HCT116 (cell line): ENCODE data around the gene KLK13. TPM values are rescaled to one million over a fixed set of nuclear protein-coding genes. Genes with fewer than 3 reads are reported as not detected.

Experiments
- ATAC-seq: fragments of 200-7000 bp; cut with Tn5 transposase; 2 replicates; pipeline ENCODE4 v1.9.1; 2020; ENCODE audit warnings: mild to moderate bottlenecking, moderate library complexity
- BruUV-seq: library from RNA; stranded (reverse); fragments of 400-500 nt; replicated peaks from 2 replicates; lab custom pipeline; 2021; lab: Mats Ljungman, UMichigan
- CTCF ChIA-PET: fragments of 300-600 bp; sonication (Branson Sonifier 250); formaldehyde crosslinking; loops from one replicate; lab custom pipeline; 2021; ENCODE audit warnings: antibody characterized with exemption; lab: Charles Lee
- POLR2A ChIA-PET: fragments of 300-600, 350-600 bp; sonication (Branson Sonifier 250); formaldehyde crosslinking; loops from one replicate; lab custom pipeline; 2021; ENCODE audit warnings: antibody characterized with exemption; lab: Charles Lee
- RAD21 ChIA-PET, 2 experiments: fragments of 300-600 bp; sonication (Branson Sonifier 250); formaldehyde crosslinking; loops; one replicate each; lab custom pipeline; 2023; ENCODE audit warnings: low total read pairs in 2 of 2; ENCODE audit not compliant: uncharacterized antibody in 2 of 2, unreplicated experiment in 2 of 2, low non-redundant PET in 1 of 2; lab: Charles Lee
- DNase-seq: peaks from one replicate; pipeline ENCODE4 v3.0.0-alpha.2; 2010; ENCODE audit warnings: low read depth, low spot score
- H2AFZ ChIP-seq: fragments of 200-600 bp; shearing (Covaris generic), sonication (generic); 2 replicates; pipeline ENCODE4 v1.6.1; 2017; ENCODE audit warnings: low read depth, mixed run types, mixed read lengths, antibody characterized with exemption, low read length; ENCODE audit not compliant: poor library complexity, severe bottlenecking
- H3K27ac ChIP-seq: 2 replicates; pipeline ENCODE4 v1.5.1; 2012; ENCODE audit warnings: low read depth, low read length
- H3K27me3 ChIP-seq: fragments of 200-600 bp; sonication (generic); 2 replicates; pipeline ENCODE4 v1.6.1; 2016; ENCODE audit warnings: mixed run types, low read length, mixed read lengths; ENCODE audit not compliant: insufficient read depth
- H3K36me3 ChIP-seq, 2 experiments: fragments of 200-500 bp in 1 of 2; fragments of 200-600 bp in 1 of 2; sonication (Bioruptor generic) in 1 of 2; sonication (generic) in 1 of 2; 2 replicates each; pipeline versions ENCODE4 v1.5.1 to v1.6.1; 2014 to 2016; ENCODE audit warnings: low read length in 2 of 2, inconsistent platforms in 1 of 2, mixed read lengths in 1 of 2, mixed run types in 1 of 2; ENCODE audit not compliant: insufficient read depth in 2 of 2, control insufficient read depth in 1 of 2
- H3K4me1 ChIP-seq, 2 experiments: fragments of 200-600 bp in 1 of 2; sonication (generic) in 1 of 2; 2 replicates each; pipeline versions ENCODE4 v1.5.1 to v1.6.1; 2012 to 2017; ENCODE audit warnings: low read length in 2 of 2, inconsistent platforms in 1 of 2, mild to moderate bottlenecking in 1 of 2, mixed read lengths in 1 of 2, mixed run types in 1 of 2, moderate library complexity in 1 of 2; ENCODE audit not compliant: insufficient read depth in 2 of 2, control insufficient read depth in 1 of 2
- H3K4me2 ChIP-seq: fragments of 200-600 bp; sonication (generic); 2 replicates; pipeline ENCODE4 v1.6.1; 2017; ENCODE audit warnings: mixed run types, low read length, mixed read lengths
- H3K4me3 ChIP-seq, 2 experiments: fragments of 200-600 bp in 1 of 2; sonication (generic) in 1 of 2; replicated peaks in 1 of 2; 2 replicates each; pipeline ENCODE4 v1.5.1; 2011 to 2016; ENCODE audit warnings: low read length in 2 of 2, control low read depth in 1 of 2, low read depth in 1 of 2, mild to moderate bottlenecking in 1 of 2, mixed read lengths in 1 of 2, mixed run types in 1 of 2
- H3K79me2 ChIP-seq: fragments of 200-600 bp; sonication (generic); 2 replicates; pipeline ENCODE4 v1.6.1; 2017; ENCODE audit warnings: mild to moderate bottlenecking, mixed run types, low read length, moderate library complexity, mixed read lengths; ENCODE audit not compliant: insufficient read depth
- H3K9ac ChIP-seq: fragments of 200-600 bp; sonication (generic); 2 replicates; pipeline ENCODE4 v1.6.1; 2016; ENCODE audit warnings: low read length, mixed read lengths
- H3K9me2 ChIP-seq: fragments of 200-600 bp; sonication (generic), shearing (Covaris generic); 2 replicates; pipeline ENCODE4 v1.6.1; 2017; ENCODE audit warnings: mixed run types, mild to moderate bottlenecking, moderate library complexity; ENCODE audit not compliant: insufficient read depth
- H3K9me3 ChIP-seq, 2 experiments: fragments of 200-500 bp in 1 of 2; fragments of 200-600 bp in 1 of 2; sonication (Bioruptor generic) in 1 of 2; sonication (generic) in 1 of 2; 2 replicates each; pipeline ENCODE4 v1.6.1; 2014 to 2017; ENCODE audit warnings: low read length in 2 of 2, mixed read lengths in 2 of 2, inconsistent platforms in 1 of 2, low read depth in 1 of 2, mild to moderate bottlenecking in 1 of 2, mixed run types in 1 of 2, moderate library complexity in 1 of 2; ENCODE audit not compliant: control insufficient read depth in 1 of 2, insufficient read depth in 1 of 2
- H4K20me1 ChIP-seq: fragments of 200-600 bp; sonication (generic), shearing (Covaris generic); 2 replicates; pipeline ENCODE4 v1.6.1; 2017; ENCODE audit warnings: mixed run types, mild to moderate bottlenecking, moderate library complexity; ENCODE audit not compliant: insufficient read depth
- CEBPB ChIP-seq: IDR thresholded peaks from 2 replicates; pipeline ENCODE4 v1.6.1; 2012; ENCODE audit warnings: low read depth
- CTCF ChIP-seq, 3 experiments: fragments of 200-600 bp in 1 of 3; sonication (generic) in 1 of 3; IDR thresholded peaks in 2 of 3; conservative IDR thresholded peaks in 1 of 3; 2 replicates each; pipeline ENCODE4 v1.5.1; 2012 to 2017; ENCODE audit warnings: low read depth in 2 of 3, low read length in 2 of 3, antibody characterized with exemption in 1 of 3, borderline replicate concordance in 1 of 3, control low read depth in 1 of 3, mild to moderate bottlenecking in 1 of 3, mixed read lengths in 1 of 3, mixed run types in 1 of 3, moderate library complexity in 1 of 3; ENCODE audit not compliant: insufficient read depth in 1 of 3
- EGR1 ChIP-seq: IDR thresholded peaks from 2 replicates; pipeline ENCODE4 v1.6.1; 2012; ENCODE audit warnings: low read depth
- EZH2 ChIP-seq: fragments of 200-600 bp; sonication (generic); IDR thresholded peaks from 2 replicates; pipeline ENCODE4 v1.6.1; 2017; ENCODE audit warnings: antibody characterized with exemption, mixed run types
- JUND ChIP-seq: IDR thresholded peaks from 2 replicates; pipeline ENCODE4 v1.6.1; 2012
- POLR2A ChIP-seq: IDR thresholded peaks from 2 replicates; pipeline ENCODE4 v1.7.0; 2011; ENCODE audit warnings: borderline replicate concordance; ENCODE audit not compliant: insufficient read depth, insufficient read length; ENCODE audit errors: extremely low read depth
- POLR2AphosphoS5 ChIP-seq: IDR thresholded peaks from 2 replicates; pipeline ENCODE4 v1.6.1; 2011; ENCODE audit warnings: mild to moderate bottlenecking, low read depth, low read length, moderate library complexity
- RAD21 ChIP-seq: IDR thresholded peaks from 2 replicates; pipeline ENCODE4 v1.6.1; 2012; ENCODE audit warnings: low read depth, mild to moderate bottlenecking
- REST ChIP-seq: IDR thresholded peaks from 2 replicates; pipeline ENCODE4 v1.6.1; 2012; ENCODE audit warnings: low read depth
- SIN3A ChIP-seq: IDR thresholded peaks from 2 replicates; pipeline ENCODE4 v1.6.1; 2012; ENCODE audit warnings: low read depth
- SRF ChIP-seq: IDR thresholded peaks from 2 replicates; pipeline ENCODE4 v1.6.1; 2012; ENCODE audit warnings: low read depth
- TCF7L2 ChIP-seq: IDR thresholded peaks from 2 replicates; pipeline ENCODE4 v1.7.0; 2011; ENCODE audit warnings: borderline replicate concordance, inconsistent platforms; ENCODE audit not compliant: insufficient read depth, insufficient read length; ENCODE audit errors: extremely low read depth
- YY1 ChIP-seq: IDR thresholded peaks from 2 replicates; pipeline ENCODE4 v1.6.1; 2011; ENCODE audit warnings: low read length, low read depth, moderate library complexity, mild to moderate bottlenecking; ENCODE audit not compliant: insufficient replicate concordance; ENCODE audit errors: extremely low read depth
- ZFX ChIP-seq: fragments of 450-650 bp; IDR thresholded peaks from 2 replicates; pipeline ENCODE4 v1.6.1; 2017
- ZNF274 ChIP-seq: fragments of 200-500 bp; sonication (Bioruptor generic); IDR thresholded peaks from 2 replicates; pipeline ENCODE4 v1.6.1; 2014; ENCODE audit warnings: mild to moderate bottlenecking, low read depth, low read length, inconsistent platforms
- intact Hi-C: fragments of 100-400 bp; cut with micrococcal nuclease; formaldehyde crosslinking; loops from 2 replicates; pipeline ENCODE4 v1.10.0; 2022
- total RNA-seq: library from RNA; stranded (reverse); gene quantifications from one replicate; pipeline ENCODE4 v1.2.1, GENCODE V29; 2021; ENCODE audit not compliant: unreplicated experiment

The KLK13 gene
- total RNA-seq, 1 experiment from 2014 or later = 3.2 TPM

GRCh38 chr19:51084505-51084904 lies 19.6 kb upstream of the KLK13 start:
- CTCF ChIA-PET = no interaction called here
- Histone ChIP-seq H3K9me2 (no peaks in the 10 kb centered on the region), H3K27ac (no peak overlapping the region), H3K27me3 (no peaks in the 10 kb centered on the region), H3K9ac (no peak overlapping the region), H3K4me2 (no peak overlapping the region), H3K4me1 (no peaks in the 10 kb centered on the region), H3K4me3 (no peak overlapping the region), H4K20me1 (no peaks in the 10 kb centered on the region), H2AFZ (no peak overlapping the region), H3K79me2 (no peaks in the 10 kb centered on the region), H3K36me3 (no peaks in the 10 kb centered on the region), H3K9me3 (no peaks in the 10 kb centered on the region)
- intact Hi-C loops = no loop called here
- ATAC-seq (no peak), DNase-seq (no peak)
- no TSS peak for BruUV-seq
- TF ChIP-seq ZFX (no peak), REST (no peak), TCF7L2 (no peak)
- RAD21 ChIA-PET = no interaction called here
- POLR2A ChIA-PET = no interaction called here

- DNase-seq (no peak), ATAC-seq (no peak)
- H3K79me2 ChIP-seq = no peaks in the 10 kb centered on the region
- H3K36me3 ChIP-seq = no peaks in the 10 kb centered on the region
- H3K4me1 ChIP-seq = no peaks in the 10 kb centered on the region
- no peaks in the 10 kb centered on the region for H3K27me3 ChIP-seq
- H2AFZ ChIP-seq = no peak overlapping the region
- no peak overlapping the region for H3K4me2 ChIP-seq
- ChIA-PET CTCF (no interaction called here), POLR2A (no interaction called here), RAD21 (no interaction called here)
- H3K9me3 ChIP-seq = no peaks in the 10 kb centered on the region
- no peak overlapping the region for H3K27ac ChIP-seq
- no TSS peak for BruUV-seq
- no peaks in the 10 kb centered on the region for H4K20me1 ChIP-seq
- no peak overlapping the region for H3K9ac ChIP-seq
- intact Hi-C loops = no loop called here
- no peaks in the 10 kb centered on the region for H3K9me2 ChIP-seq
- no peak overlapping the region for H3K4me3 ChIP-seq
- TF ChIP-seq POLR2A (no peak), JUND (no peak), CEBPB (no peak), CTCF (IDR thresholded peaks at IDR 0.05 in 2 of 3, conservative IDR thresholded peaks at IDR 0.05 in 1 of 3; ENCODE audit: borderline replicate concordance in 1 of 3, insufficient read depth in 1 of 3, low read depth in 2 of 3, low read length in 2 of 3) (no peak), EGR1 (no peak), SRF (no peak), EZH2 (no peak), SIN3A (no peak), ZFX (no peak), RAD21 (no peak), ZNF274 (no peak), POLR2AphosphoS5 (no peak), YY1 (no peak), TCF7L2 (no peak)
Measured at GRCh38 chr19:51083783-51084182, 18.9 kb upstream of the KLK13 start.
